ENCODE results near the gene CPTP.
A peak's percentile ranks its signal among the peaks of the same experiment; 100 is the strongest.

CPTP gene

GRCh38 chr1:1348420-1349255 lies 24.0 kb downstream of the CPTP start:
- H3K27me3 ChIP-seq (ENCODE audit: insufficient read depth, low read length, poor library complexity, severe bottlenecking): no peaks in the 10 kb centered on the region
- peaks cover 20% of the 10 kb centered on the region for H4K20me1 ChIP-seq (ENCODE audit: insufficient read depth, low read length, poor library complexity, severe bottlenecking)
- H3K9me2 ChIP-seq (replicated peaks; ENCODE audit: low read depth, low read length): no peaks in the 10 kb centered on the region
- no peaks in the 10 kb centered on the region for H3K36me3 ChIP-seq (ENCODE audit: insufficient read depth, low read length)
- TF ChIP-seq EZH2phosphoT487 (IDR thresholded peaks at IDR 0.05; ENCODE audit: borderline replicate concordance): no peak
- TF ChIP-seq CTCF (conservative IDR thresholded peaks at IDR 0.05; ENCODE audit: low read length): no peak
- no peaks in the 10 kb centered on the region for H3F3A ChIP-seq (ENCODE audit: low read depth)
- H3K9me3 ChIP-seq (ENCODE audit: insufficient read depth, low read depth, low read length): no peaks in the 10 kb centered on the region
- peak overlapping the region; percentile 92 for H3K4me2 ChIP-seq (ENCODE audit: low read depth, low read length, poor library complexity, severe bottlenecking)
- peak overlapping the region; percentile 75 for H3K9ac ChIP-seq (ENCODE audit: low read depth, low read length, poor library complexity, severe bottlenecking)
- peak overlapping the region; percentile 88; the same call in 1 of the 2 replicates for H2AFZ ChIP-seq (ENCODE audit: low read length)
- peaks cover 18% of the 10 kb centered on the region for H3K4me1 ChIP-seq (ENCODE audit: insufficient read depth, low read length, poor library complexity, severe bottlenecking)
- H3K79me2 ChIP-seq (ENCODE audit: insufficient read depth, low read length): peaks cover 30% of the 10 kb centered on the region; the same call in 1 of the 2 replicates
- peak overlapping the region; percentile 82 for H3K4me3 ChIP-seq (ENCODE audit: low read length, poor library complexity, severe bottlenecking)

- H4K20me1 ChIP-seq (ENCODE audit: insufficient read depth, low read length, poor library complexity, severe bottlenecking): peaks cover 17% of the 10 kb centered on the region
- H3K36me3 ChIP-seq (ENCODE audit: insufficient read depth, low read length): no peaks in the 10 kb centered on the region
- H3K9me2 ChIP-seq (replicated peaks; ENCODE audit: low read depth, low read length): no peaks in the 10 kb centered on the region
- H3K9ac ChIP-seq (ENCODE audit: low read depth, low read length, poor library complexity, severe bottlenecking): peak within 1 kb of the TSS; percentile 75
- TF ChIP-seq EZH2phosphoT487 (IDR thresholded peaks at IDR 0.05; ENCODE audit: borderline replicate concordance) (no peak), CTCF (conservative IDR thresholded peaks at IDR 0.05; ENCODE audit: low read length) (peak; percentile 49)
- peaks cover 30% of the 10 kb centered on the region; the same call in 1 of the 2 replicates for H3K79me2 ChIP-seq (ENCODE audit: insufficient read depth, low read length)
- H3K4me1 ChIP-seq (ENCODE audit: insufficient read depth, low read length, poor library complexity, severe bottlenecking): peaks cover 18% of the 10 kb centered on the region
- peak within 1 kb of the TSS; percentile 85 for H3K4me3 ChIP-seq (ENCODE audit: low read length, poor library complexity, severe bottlenecking)
- no peaks in the 10 kb centered on the region for H3K9me3 ChIP-seq (ENCODE audit: insufficient read depth, low read depth, low read length)
- H3F3A ChIP-seq (ENCODE audit: low read depth): no peaks in the 10 kb centered on the region
- H2AFZ ChIP-seq (ENCODE audit: low read length): peak within 1 kb of the TSS; percentile 88; the same call in 1 of the 2 replicates
- H3K4me2 ChIP-seq (ENCODE audit: low read depth, low read length, poor library complexity, severe bottlenecking): peak within 1 kb of the TSS; percentile 92
- no peaks in the 10 kb centered on the region for H3K27me3 ChIP-seq (ENCODE audit: insufficient read depth, low read length, poor library complexity, severe bottlenecking)
Measured at GRCh38 chr1:1349256-1350012, 24.8 kb downstream of the CPTP start, which contains the start of gene DVL1. TSS of gene DVL1 (minus strand) at chr1:1349418. CDS start at chr1:1349065, 353 bp downstream.

GRCh38 chr1:1351511-1352427 lies 27.2 kb downstream of the CPTP start:
- H3K9ac ChIP-seq (ENCODE audit: low read depth, low read length, poor library complexity, severe bottlenecking): no peak overlapping the region
- H3K36me3 ChIP-seq (ENCODE audit: insufficient read depth, low read length): no peaks in the 10 kb centered on the region
- no peaks in the 10 kb centered on the region for H3F3A ChIP-seq (ENCODE audit: low read depth)
- H3K9me2 ChIP-seq (replicated peaks; ENCODE audit: low read depth, low read length): no peaks in the 10 kb centered on the region
- H3K4me2 ChIP-seq (ENCODE audit: low read depth, low read length, poor library complexity, severe bottlenecking): no peak overlapping the region
- peaks cover 16% of the 10 kb centered on the region for H3K4me1 ChIP-seq (ENCODE audit: insufficient read depth, low read length, poor library complexity, severe bottlenecking)
- no peak for TF ChIP-seq EZH2phosphoT487 (IDR thresholded peaks at IDR 0.05; ENCODE audit: borderline replicate concordance)
- TF ChIP-seq CTCF (conservative IDR thresholded peaks at IDR 0.05; ENCODE audit: low read length): no peak
- no peaks in the 10 kb centered on the region for H3K9me3 ChIP-seq (ENCODE audit: insufficient read depth, low read depth, low read length)
- peaks cover 11% of the 10 kb centered on the region for H4K20me1 ChIP-seq (ENCODE audit: insufficient read depth, low read length, poor library complexity, severe bottlenecking)
- H3K79me2 ChIP-seq (ENCODE audit: insufficient read depth, low read length): peaks cover 20% of the 10 kb centered on the region; the same call in 1 of the 2 replicates
- H3K4me3 ChIP-seq (ENCODE audit: low read length, poor library complexity, severe bottlenecking): no peak overlapping the region
- no peak overlapping the region for H2AFZ ChIP-seq (ENCODE audit: low read length)
- no peaks in the 10 kb centered on the region for H3K27me3 ChIP-seq (ENCODE audit: insufficient read depth, low read length, poor library complexity, severe bottlenecking)
